NCI-H226 (cell line): ENCODE data around the gene BET1L.
"Not testable (repeated sequence)": the region's sequence is repeated elsewhere in the genome, so short reads cannot be mapped to it uniquely, and the experiment has no call there.

ENCODE experiments used
- DNase-seq: peaks from one replicate; pipeline ENCODE4 v3.0.0-alpha.2; 2015

The BET1L gene

DNA sequence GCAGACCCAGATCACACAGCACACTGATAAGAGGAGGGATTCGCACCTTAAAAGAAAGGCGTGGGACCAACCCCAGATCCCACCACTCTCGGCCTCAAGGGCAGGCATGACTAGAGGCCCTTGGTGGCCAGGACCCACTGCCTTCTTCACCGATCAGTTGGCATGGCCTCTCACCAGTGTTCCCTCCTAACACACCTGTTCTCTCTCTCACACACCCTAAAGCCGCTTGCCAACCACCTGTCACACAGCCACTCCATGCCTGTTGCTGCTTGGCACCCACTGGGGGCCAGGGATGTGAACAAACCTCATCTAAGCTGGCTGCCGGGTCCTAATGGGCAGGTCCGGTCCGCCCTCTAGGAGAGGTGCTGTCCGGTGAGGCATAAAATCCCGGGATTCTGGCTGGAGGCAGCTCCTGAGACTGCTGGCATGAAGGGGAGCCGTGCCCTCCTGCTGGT lies 14.5 kb downstream of the BET1L start, which contains the start of gene SCGB1C1:
SCGB1C1 (plus strand) TSS at position 405 of the 455 bp plus-strand sequence; CDS start at position 427, 22 bp downstream.
- DNase-seq, result not testable (repeated sequence)

DNA sequence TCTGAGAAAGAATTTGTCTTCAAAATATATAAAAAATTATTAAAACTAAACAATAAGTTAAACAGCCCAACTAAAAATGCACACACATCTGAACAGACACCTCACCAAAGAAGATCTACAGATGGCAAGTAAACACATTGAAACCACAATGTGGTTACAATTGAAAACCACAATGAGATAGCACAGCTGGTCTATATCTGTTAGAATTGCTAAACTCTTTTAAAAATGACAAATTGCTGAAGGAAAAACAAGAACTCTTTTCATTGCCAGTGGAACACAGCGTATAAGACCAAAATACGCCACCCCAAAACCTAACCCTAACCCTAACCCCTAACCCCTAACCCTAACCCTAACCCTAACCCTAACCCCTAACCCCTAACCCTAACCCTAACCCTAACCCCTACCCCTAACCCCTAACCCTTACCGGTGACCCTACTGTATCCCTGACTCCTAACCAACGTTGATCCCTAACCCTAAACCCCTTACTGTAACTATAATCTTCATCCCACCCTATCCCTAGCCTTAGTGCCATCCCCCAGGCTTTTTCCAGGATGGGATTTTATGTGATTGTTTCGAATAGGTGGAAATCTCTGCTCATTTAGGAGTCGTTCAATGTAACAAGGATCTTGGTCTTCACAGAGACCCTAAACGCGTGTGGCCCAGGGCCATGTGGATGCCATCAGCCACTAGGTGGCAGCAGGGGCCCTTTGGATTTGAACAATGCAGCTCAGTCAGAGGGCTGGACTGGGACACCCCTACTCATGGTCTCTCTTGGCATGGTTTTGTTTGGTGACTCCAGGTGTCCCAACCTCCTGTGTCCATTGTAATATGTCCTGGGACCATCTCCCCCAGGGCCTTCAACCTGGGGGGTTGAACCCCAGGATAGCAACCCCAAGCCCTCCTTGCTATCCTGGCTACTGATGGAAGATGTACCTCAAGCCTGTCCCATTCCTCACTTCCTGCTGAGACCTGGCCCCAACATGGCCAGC lies 15.4 kb downstream of the BET1L start:
- not testable (repeated sequence) for DNase-seq

DNA sequence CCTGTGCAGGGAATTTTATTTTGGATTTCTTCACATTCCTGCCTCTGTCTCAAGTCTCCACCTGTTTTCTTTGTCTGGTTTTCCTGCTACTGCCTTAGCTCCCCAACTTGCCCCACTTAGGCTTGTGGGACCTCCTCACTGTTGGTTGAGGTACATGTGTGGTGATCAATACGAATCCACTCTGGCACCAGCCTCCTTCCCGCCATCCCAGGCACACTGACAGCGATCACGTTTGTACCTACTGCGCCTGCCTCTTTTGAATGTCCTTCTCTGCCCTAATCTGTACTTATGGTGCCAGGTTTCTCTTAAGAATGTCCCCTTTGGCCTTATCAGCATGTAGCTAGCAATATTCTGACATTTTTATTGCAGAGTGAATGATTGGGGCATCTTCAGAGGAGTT lies 16.7 kb downstream of the BET1L start:
- not testable (repeated sequence) for DNase-seq

- not testable (repeated sequence) for DNase-seq
Observed at GRCh38 chr11:189843-190311, 17.3 kb downstream of the BET1L start.

- not testable (repeated sequence) for DNase-seq
Observed at GRCh38 chr11:189200-189783, 17.9 kb downstream of the BET1L start.

GRCh38 chr11:180242-180641 lies 27.0 kb downstream of the BET1L start:
- not testable (repeated sequence) for DNase-seq
